SK-MEL-5 (cell line): Measurements from ENCODE around the gene NABP2. TPM values are rescaled to one million over a fixed set of nuclear protein-coding genes. Genes with fewer than 3 reads are reported as not detected.
"Not testable (repeated sequence)": the region's sequence is repeated elsewhere in the genome, so short reads cannot be mapped to it uniquely, and the experiment has no call there.

Source experiments
- DNase-seq: peaks from one replicate; pipeline ENCODE4 v3.0.0-alpha.2; 2016; ENCODE audit warnings: low read depth, low spot score
- in situ Hi-C: cut with HindIII; loops from 2 replicates; pipeline ENCODE4 v1.10.0; 2016; ENCODE audit warnings: low sequenced_read_pairs, high pct_unique_total_duplicates, low pct_unique_long_range_greater_than_20kb
- polyA plus RNA-seq, 2 experiments: library from polyadenylated mRNA; depleted of rRNA; stranded (reverse); fragments of >200 nt; gene quantifications; 2 replicates each; pipeline ENCODE4 v1.2.3, GENCODE V29; 2015
- total RNA-seq: library from RNA; depleted of rRNA; stranded (reverse); fragments of >200 nt; shearing (Covaris generic); gene quantifications from 2 replicates; pipeline ENCODE4 v1.2.3, GENCODE V29; 2014; rRNA removed

The NABP2 gene
- 37.8 and 47.5 TPM in 2 replicates for total RNA-seq
- polyA plus RNA-seq (2015; cell fraction: cytosol; rRNA removed), result 40.7 and 42.8 TPM in 2 replicates
- polyA plus RNA-seq (2015; cell fraction: nucleus; rRNA removed), result 7.7 and 10.9 TPM in 2 replicates

GRCh38 chr12:56224102-56224701 lies at the start of gene NABP2:
TSS of gene NABP2 (plus strand) at chr12:56224342. CDS start at chr12:56224857, 515 bp downstream.
- peak; percentile 99 for DNase-seq
- in situ Hi-C loops, result no loop called here

GRCh38 chr12:56178347-56178746 lies 45.8 kb upstream of the NABP2 start:
- no peak for DNase-seq
- in situ Hi-C loops, result no loop called here

GRCh38 chr12:56186957-56187356 lies 37.2 kb upstream of the NABP2 start:
- in situ Hi-C loops, result no loop called here
- DNase-seq, result no peak

GRCh38 chr12:56188131-56188777 lies 35.9 kb upstream of the NABP2 start:
- no peak for DNase-seq
- in situ Hi-C loops, result no loop called here

- DNase-seq, result no peak
Observed at GRCh38 chr12:56188778-56189098, 35.4 kb upstream of the NABP2 start.

GRCh38 chr12:56189099-56189917 lies 34.8 kb upstream of the NABP2 start, which contains the start of gene SMARCC2:
TSS of gene SMARCC2 (minus strand) at chr12:56189483. CDS start at chr12:56189461, 22 bp downstream.
- peak; percentile 85 for DNase-seq
- in situ Hi-C loops, result no loop called here

More at GRCh38 chr12:56188778-56189098, 35.4 kb upstream of the NABP2 start:
- in situ Hi-C loops, result no loop called here

- DNase-seq, result peak; percentile 91
- in situ Hi-C loops, result loop anchor here (5.0 kb wide), 1 partner anchor 73 kb away; the partner anchor contains the start of genes RPL41 and ZC3H10
Observed at GRCh38 chr12:56189918-56190694, 34.0 kb upstream of the NABP2 start.

DNA sequence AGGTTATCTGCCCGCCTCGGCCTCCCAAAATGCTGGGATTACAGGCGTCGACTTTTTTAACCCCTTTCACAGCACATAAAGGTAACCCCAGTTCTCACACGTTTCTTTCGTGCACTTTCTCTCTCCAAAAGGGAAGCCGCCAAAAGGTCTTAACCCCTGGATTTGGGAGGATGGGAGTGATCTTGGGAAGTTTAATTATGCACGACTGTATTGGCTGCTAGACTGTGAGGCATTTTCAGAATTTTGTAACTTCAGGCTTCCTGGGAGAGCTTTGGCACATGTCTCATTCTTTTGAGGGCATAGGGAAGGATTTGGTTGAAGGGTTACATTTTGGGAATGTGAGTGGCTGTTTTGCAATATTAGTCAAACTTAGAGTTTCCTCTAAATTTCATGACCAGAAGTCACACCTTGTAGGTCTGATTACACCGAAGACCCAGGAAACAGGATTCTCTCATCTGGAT lies 33.4 kb upstream of the NABP2 start:
- in situ Hi-C loops, result loop anchor here (5.0 kb wide), 1 partner anchor 73 kb away; the partner anchor contains the start of genes RPL41 and ZC3H10
- peak; percentile 13 for DNase-seq

DNA sequence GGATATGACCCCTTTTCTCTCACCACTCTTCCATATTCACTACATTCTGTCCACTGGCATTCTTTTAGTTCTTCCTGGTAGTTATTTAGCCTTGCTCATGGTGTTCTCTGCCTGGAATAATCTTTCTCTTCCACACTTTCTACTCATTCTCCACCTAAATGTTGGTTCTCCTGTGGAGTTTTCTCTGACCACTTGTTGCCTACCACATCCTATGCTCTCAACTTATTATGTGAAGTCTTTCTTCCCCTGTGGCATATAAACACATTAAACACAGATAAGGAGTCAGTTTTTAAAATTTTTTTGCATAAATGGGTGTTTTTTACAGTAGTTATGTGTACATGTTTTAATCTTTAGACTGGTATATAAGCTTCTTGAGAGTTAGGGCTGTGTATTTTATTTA lies 31.6 kb upstream of the NABP2 start:
- in situ Hi-C loops, result loop anchor here (5.0 kb wide), 1 partner anchor 75 kb away; the partner anchor contains the start of genes RPL41 and ZC3H10
- no peak for DNase-seq

- peak; percentile 93 for DNase-seq
- in situ Hi-C loops, result loop anchor here (5.0 kb wide), 1 partner anchor 76 kb away; the partner anchor contains the start of genes RPL41 and ZC3H10
Observed at GRCh38 chr12:56193025-56193578, 31.0 kb upstream of the NABP2 start.

DNA sequence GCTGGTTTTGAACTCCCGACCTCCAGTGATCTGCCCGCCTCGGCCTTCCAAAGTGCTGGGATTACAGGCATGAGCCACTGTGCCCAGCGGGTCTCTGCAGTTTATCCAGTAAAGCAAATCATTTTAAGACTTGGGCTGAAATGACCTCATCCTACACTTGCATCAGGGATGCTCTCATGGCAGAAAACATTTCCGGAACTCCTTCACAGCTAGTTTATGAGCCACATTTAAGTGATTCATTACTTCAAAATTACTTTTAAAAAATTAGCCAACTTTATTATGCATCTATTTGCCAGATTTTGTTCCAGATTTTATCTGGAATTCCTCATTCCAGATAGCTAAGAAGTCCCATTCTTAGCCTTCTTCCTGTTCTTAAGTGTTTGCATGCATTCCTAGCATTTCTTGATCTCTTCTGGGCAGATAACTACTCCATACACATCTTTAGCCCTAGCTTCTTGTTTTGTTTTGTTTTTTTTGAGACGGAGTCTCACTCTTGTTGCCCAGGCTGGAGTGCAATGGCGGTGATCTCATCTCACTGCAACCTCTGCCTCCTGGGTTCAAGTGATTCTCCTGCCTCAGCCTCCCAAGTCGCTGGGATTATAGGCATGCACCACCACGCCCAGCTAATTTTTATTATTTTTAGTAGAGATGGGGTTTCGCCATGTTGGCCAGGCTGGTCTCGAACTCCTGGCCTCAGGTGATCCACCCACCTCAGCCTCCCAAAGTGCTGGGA lies 27.2 kb upstream of the NABP2 start:
- DNase-seq, in situ Hi-C loops: not testable (repeated sequence)

DNA sequence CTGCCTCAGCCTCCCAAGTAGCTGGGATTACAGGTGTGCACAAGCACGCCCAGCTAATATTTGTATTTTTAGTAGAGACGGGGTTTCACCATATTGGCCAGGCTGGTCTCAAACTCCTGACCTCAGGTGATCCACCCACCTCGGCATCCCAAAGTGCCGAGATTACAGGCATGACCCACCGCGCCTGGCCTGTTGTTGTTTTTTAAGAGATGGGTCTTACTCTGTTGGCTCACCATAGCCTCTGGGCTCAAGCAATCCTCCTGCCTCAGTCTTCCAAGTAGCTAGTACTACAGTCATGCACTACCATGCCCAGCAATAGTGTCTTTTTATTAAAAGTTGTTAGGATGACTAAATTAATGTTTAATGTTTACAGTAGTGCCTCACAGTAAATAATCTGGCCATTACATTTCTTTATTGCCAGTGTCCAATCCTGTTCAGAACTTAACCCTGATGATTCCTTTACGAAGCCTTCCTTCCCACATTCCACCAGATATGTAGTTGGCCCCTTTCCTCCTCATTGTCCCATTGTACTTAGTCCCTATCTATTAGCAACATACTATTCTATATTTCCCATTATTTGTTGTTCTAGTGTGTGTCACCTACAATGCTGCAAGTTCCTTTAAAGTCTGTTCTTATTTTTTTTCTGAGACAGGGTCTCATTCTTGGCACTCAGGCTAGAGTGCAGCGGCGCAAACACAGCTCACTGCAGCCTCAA lies 26.1 kb upstream of the NABP2 start:
- DNase-seq, result no peak
- in situ Hi-C loops, result no loop called here

- DNase-seq, result no peak
- in situ Hi-C loops, result no loop called here
Observed at GRCh38 chr12:56198836-56199235, 25.3 kb upstream of the NABP2 start.

DNA sequence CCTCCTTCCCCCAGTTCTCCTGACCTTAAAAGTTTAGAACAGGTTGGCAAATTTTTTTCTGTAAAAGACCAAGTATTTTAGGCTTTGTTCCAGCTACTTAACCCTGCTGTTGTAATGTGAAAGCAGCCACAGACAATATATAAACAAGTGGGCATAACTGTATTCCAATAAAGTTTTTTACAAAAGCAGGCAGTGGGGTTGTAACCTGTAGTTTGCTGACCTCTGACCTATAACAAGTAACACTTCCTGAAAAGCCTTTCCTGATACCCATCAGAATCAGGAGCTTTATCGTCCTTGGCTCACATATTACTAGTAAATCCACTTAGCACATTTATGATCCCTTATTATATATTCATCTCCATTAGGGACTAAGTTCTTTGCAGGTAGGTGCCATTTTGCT lies 21.8 kb upstream of the NABP2 start:
- in situ Hi-C loops, result no loop called here
- DNase-seq, result no peak

DNA sequence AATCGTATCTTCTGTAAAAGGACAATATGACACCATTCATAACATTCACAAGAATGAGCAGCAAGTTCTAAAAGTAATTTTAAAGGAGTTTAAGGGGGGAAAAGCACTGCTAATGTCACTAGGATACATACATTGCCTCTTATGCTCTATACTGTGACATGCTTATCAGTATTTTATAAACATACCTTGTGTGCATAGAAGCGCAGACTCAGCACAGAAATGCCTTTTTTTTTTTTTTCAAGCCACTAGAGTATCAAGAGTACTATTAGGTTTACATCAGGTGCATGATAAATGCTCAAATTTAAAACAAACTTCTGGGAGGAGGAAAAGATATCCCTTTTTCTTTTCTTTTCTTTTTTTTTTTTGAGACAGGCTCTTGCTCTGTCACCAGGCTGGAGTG lies 21.3 kb upstream of the NABP2 start:
- in situ Hi-C loops, result no loop called here
- no peak for DNase-seq

GRCh38 chr12:56204275-56204674 lies 19.9 kb upstream of the NABP2 start:
- DNase-seq, result no peak
- in situ Hi-C loops, result no loop called here
